ENCODE data around the gene ZBTB16. TPM values are rescaled to one million over a fixed set of nuclear protein-coding genes. Genes with fewer than 3 reads are reported as not detected.

The ZBTB16 gene
- total and polyA plus RNA-seq, 2 donors (not counting 3 experiments of a cell fraction or from before 2014, with no cell fraction given) = 9.8 to 20.3 TPM

- TF ChIP-seq POLR2A (IDR thresholded peaks at IDR 0.05; ENCODE audit: low read depth, low read length) (no peak), EZH2 (IDR thresholded peaks at IDR 0.05; ENCODE audit: borderline replicate concordance, low read depth, low read length, severe bottlenecking) (no peak), JUN (IDR thresholded peaks at IDR 0.05; ENCODE audit: borderline replicate concordance, insufficient read depth, insufficient read length, low read depth) (no peak), FOS (IDR thresholded peaks at IDR 0.05; ENCODE audit: borderline replicate concordance, insufficient read depth, low read length) (no peak), MYC (IDR thresholded peaks at IDR 0.05; ENCODE audit: low read depth, low read length) (no peak), GATA2 (IDR thresholded peaks at IDR 0.05; ENCODE audit: insufficient read depth, insufficient read length, low read depth, low read length) (no peak), POLR2AphosphoS5 (IDR thresholded peaks at IDR 0.05; ENCODE audit: insufficient read depth, low read depth, low read length) (no peak)
- TF ChIP-seq, protein P1, sequence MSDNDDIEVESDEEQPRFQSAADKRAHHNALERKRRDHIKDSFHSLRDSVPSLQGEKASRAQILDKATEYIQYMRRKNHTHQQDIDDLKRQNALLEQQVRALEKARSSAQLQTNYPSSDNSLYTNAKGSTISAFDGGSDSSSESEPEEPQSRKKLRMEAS (IDR thresholded peaks at IDR 0.05; ENCODE audit: insufficient read depth, insufficient read length) = no peak
- TF ChIP-seq, protein P2, sequence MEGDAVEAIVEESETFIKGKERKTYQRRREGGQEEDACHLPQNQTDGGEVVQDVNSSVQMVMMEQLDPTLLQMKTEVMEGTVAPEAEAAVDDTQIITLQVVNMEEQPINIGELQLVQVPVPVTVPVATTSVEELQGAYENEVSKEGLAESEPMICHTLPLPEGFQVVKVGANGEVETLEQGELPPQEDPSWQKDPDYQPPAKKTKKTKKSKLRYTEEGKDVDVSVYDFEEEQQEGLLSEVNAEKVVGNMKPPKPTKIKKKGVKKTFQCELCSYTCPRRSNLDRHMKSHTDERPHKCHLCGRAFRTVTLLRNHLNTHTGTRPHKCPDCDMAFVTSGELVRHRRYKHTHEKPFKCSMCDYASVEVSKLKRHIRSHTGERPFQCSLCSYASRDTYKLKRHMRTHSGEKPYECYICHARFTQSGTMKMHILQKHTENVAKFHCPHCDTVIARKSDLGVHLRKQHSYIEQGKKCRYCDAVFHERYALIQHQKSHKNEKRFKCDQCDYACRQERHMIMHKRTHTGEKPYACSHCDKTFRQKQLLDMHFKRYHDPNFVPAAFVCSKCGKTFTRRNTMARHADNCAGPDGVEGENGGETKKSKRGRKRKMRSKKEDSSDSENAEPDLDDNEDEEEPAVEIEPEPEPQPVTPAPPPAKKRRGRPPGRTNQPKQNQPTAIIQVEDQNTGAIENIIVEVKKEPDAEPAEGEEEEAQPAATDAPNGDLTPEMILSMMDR (IDR thresholded peaks at IDR 0.05; ENCODE audit: extremely low read depth in 1 of 2, insufficient read depth in 1 of 2, low read depth in 1 of 2, low read length in 2 of 2) = no peak
- POLR2A ChIA-PET = no interaction called here
Measured at GRCh38 chr11:114094516-114094915, 35.0 kb downstream of the ZBTB16 start.

More at GRCh38 chr11:114094516-114094915, 35.0 kb downstream of the ZBTB16 start:
- BruUV-seq (replicated peaks) = no TSS peak
- no peaks in the 10 kb centered on the region for H4K20me1 ChIP-seq (replicated peaks; ENCODE audit: control insufficient read depth, extremely low read depth, insufficient read depth, low read length)
- H3K9me1 ChIP-seq (replicated peaks; ENCODE audit: control insufficient read depth, extremely low read depth, insufficient read depth, low read length) = no peaks in the 10 kb centered on the region
- H3K36me3 ChIP-seq (ENCODE audit: control insufficient read depth in 2 of 2, extremely low read depth in 1 of 2, insufficient read depth in 2 of 2, low read length in 2 of 2) = no peaks in the 10 kb centered on the region
- intact Hi-C loops (cut with micrococcal nuclease) = no loop called here
- CTCF ChIA-PET = interaction anchor here (0.8 kb wide), 1 partner anchor 34 kb away, joined by 5 read pairs; no protein-coding TSS in a partner anchor
- H2AFZ ChIP-seq (ENCODE audit: low read depth, low read length) = no peak overlapping the region
- no peak overlapping the region for H3K9ac ChIP-seq (replicated peaks; ENCODE audit: extremely low read depth, insufficient read depth, low read length)
- dilution Hi-C loops (cut with MboI; ENCODE audit: extremely low pct_ligation_motif_present, low sequenced_read_pairs) = no loop called here
- H3K27ac ChIP-seq (ENCODE audit: insufficient read depth, low read depth, low read length) = no peak overlapping the region
- no peak overlapping the region for H3K4me2 ChIP-seq (ENCODE audit: insufficient read depth, low read length)
- no peaks in the 10 kb centered on the region for H3K9me3 ChIP-seq (replicated peaks; ENCODE audit: control insufficient read depth, insufficient read depth, low read length)
- H3K27me3 ChIP-seq (ENCODE audit: control insufficient read depth in 2 of 2, insufficient read depth in 2 of 2, low read length in 2 of 2) = no peaks in the 10 kb centered on the region
- no peaks in the 10 kb centered on the region for H3K79me2 ChIP-seq (ENCODE audit: control insufficient read depth, insufficient read depth, low read length)
- no peak overlapping the region for H3K4me3 ChIP-seq (replicated peaks in 1 of 3; ENCODE audit: insufficient read depth in 1 of 3, low read depth in 1 of 3, low read length in 3 of 3)
- no peak for DNase-seq (ENCODE audit: low read depth, low spot score)
- FAIRE-seq = no peak
- peaks cover 29% of the 10 kb centered on the region for H3K4me1 ChIP-seq (ENCODE audit: control insufficient read depth, extremely low read depth, insufficient read depth, low read length)

Data from endothelial cell of umbilical vein (primary cell).